HepG2 (cell line): ENCODE data around the gene USP36. TPM values are rescaled to one million over a fixed set of nuclear protein-coding genes. Genes with fewer than 3 reads are reported as not detected.

Experiments used
- ATF7 ChIP-seq, 2 experiments: fragments of 450-650 bp in 1 of 2; sonication (generic) in 1 of 2; formaldehyde crosslinking in 1 of 2; IDR thresholded peaks; 2 replicates each; pipeline versions ENCODE4 v1.4.0 to v1.6.1; 2016 to 2020; ENCODE audit warnings: antibody characterized with exemption in 1 of 2, mild to moderate bottlenecking in 1 of 2, missing genetic modification reagents in 1 of 2
- CCDC6 ChIP-seq: sonication (generic); formaldehyde crosslinking; IDR thresholded peaks from 2 replicates; pipeline ENCODE4 v1.8.1; 2022; ENCODE audit warnings: mild to moderate bottlenecking, missing genetic modification reagents, moderate library complexity
- E2F5 ChIP-seq: sonication (generic); formaldehyde crosslinking; conservative IDR thresholded peaks from 2 replicates; pipeline ENCODE4 v1.4.0; 2020; ENCODE audit warnings: missing genetic modification reagents
- EP300 ChIP-seq, 3 experiments: sonication (generic) in 1 of 3; formaldehyde crosslinking in 1 of 3; IDR thresholded peaks; 2 replicates each; pipeline versions ENCODE4 v1.5.1 to v1.6.1; 2011 to 2020; ENCODE audit warnings: low read depth in 2 of 3, low read length in 2 of 3, borderline replicate concordance in 1 of 3, improper control_type of control experiment in 1 of 3, mild to moderate bottlenecking in 1 of 3, missing genetic modification reagents in 1 of 3, moderate library complexity in 1 of 3
- FOXC1 ChIP-seq: sonication (generic); formaldehyde crosslinking; IDR thresholded peaks from 2 replicates; pipeline ENCODE4 v1.8.0; 2022; ENCODE audit warnings: mild to moderate bottlenecking, missing genetic modification reagents, borderline replicate concordance
- KDM2A ChIP-seq: sonication (generic); formaldehyde crosslinking; IDR thresholded peaks from 2 replicates; pipeline ENCODE4 v1.4.0; 2020; ENCODE audit warnings: low read depth, missing genetic modification reagents, borderline replicate concordance
- KDM4B ChIP-seq: sonication (generic); formaldehyde crosslinking; IDR thresholded peaks from 2 replicates; pipeline ENCODE4 v1.4.0; 2020; ENCODE audit warnings: missing genetic modification reagents
- MAFG ChIP-seq: sonication (generic); formaldehyde crosslinking; IDR thresholded peaks from 2 replicates; pipeline ENCODE4 v1.5.1; 2020; ENCODE audit warnings: mild to moderate bottlenecking, missing genetic modification reagents
- MATR3 ChIP-seq: sonication (generic); formaldehyde crosslinking; IDR thresholded peaks from 2 replicates; pipeline ENCODE4 v1.4.0; 2020; ENCODE audit warnings: missing genetic modification reagents
- MEIS2 ChIP-seq: sonication (generic); formaldehyde crosslinking; IDR thresholded peaks from 2 replicates; pipeline ENCODE4 v1.9.0; 2021; ENCODE audit warnings: mild to moderate bottlenecking, missing genetic modification reagents
- SAFB2 ChIP-seq: sonication (generic); formaldehyde crosslinking; IDR thresholded peaks from 2 replicates; pipeline ENCODE4 v1.5.1; 2020; ENCODE audit warnings: missing genetic modification reagents, low read depth, mild to moderate bottlenecking, borderline replicate concordance
- TBX2 ChIP-seq: sonication (generic); formaldehyde crosslinking; IDR thresholded peaks from 2 replicates; pipeline ENCODE4 v1.5.0; 2020; ENCODE audit warnings: missing genetic modification reagents, mild to moderate bottlenecking, borderline replicate concordance
- TEF ChIP-seq: sonication (generic); formaldehyde crosslinking; IDR thresholded peaks from 2 replicates; pipeline ENCODE4 v1.5.0; 2020; ENCODE audit warnings: missing genetic modification reagents
- THAP9 ChIP-seq: sonication (generic); formaldehyde crosslinking; IDR thresholded peaks from 2 replicates; pipeline ENCODE4; 2020; ENCODE audit warnings: missing genetic modification reagents, mild to moderate bottlenecking, borderline replicate concordance
- ZNF276 ChIP-seq: sonication (generic); formaldehyde crosslinking; IDR thresholded peaks from 2 replicates; pipeline ENCODE4 v1.4.0; 2020; ENCODE audit warnings: mild to moderate bottlenecking, low read depth, missing genetic modification reagents
- ZNF430 ChIP-seq: sonication (generic); formaldehyde crosslinking; IDR thresholded peaks from 2 replicates; pipeline ENCODE4 v1.9.0; 2021; ENCODE audit warnings: mild to moderate bottlenecking, missing genetic modification reagents
- ZNF460 ChIP-seq: sonication (generic); formaldehyde crosslinking; IDR thresholded peaks from 2 replicates; pipeline ENCODE4 v1.5.1; 2020; ENCODE audit warnings: missing genetic modification reagents, mild to moderate bottlenecking, borderline replicate concordance
- ZNF614 ChIP-seq: IDR thresholded peaks from 2 replicates; pipeline ENCODE4 v1.6.1; 2018; ENCODE audit warnings: missing biosample characterization, missing genetic modification reagents, inconsistent platforms, borderline replicate concordance
- ZSCAN29 ChIP-seq: sonication (generic); formaldehyde crosslinking; conservative IDR thresholded peaks from 2 replicates; pipeline ENCODE4 v1.4.0; 2020; ENCODE audit warnings: mild to moderate bottlenecking, missing genetic modification reagents
- polyA plus RNA-seq, 8 experiments: library from polyadenylated mRNA; depleted of rRNA in 3 of 8; stranded (reverse) in 7 of 8; unstranded in 1 of 8; fragments of >200 nt; fragmentation: Illumina TruSeq in 4 of 8; extraction: Trizol in 4 of 8; gene quantifications; 2 replicates each; pipeline versions ENCODE4 v1.2.1 to v1.2.3, GENCODE V29; 2011 to 2016; ENCODE audit warnings: low read depth in 4 of 8, missing spikeins in 1 of 8, mixed read lengths in 1 of 8; ENCODE audit not compliant: insufficient read depth in 1 of 8
- total RNA-seq, 5 experiments: library from RNA; depleted of rRNA; stranded (reverse); fragments of >200 nt; fragmentation: Illumina TruSeq; extraction: Trizol; gene quantifications; 2 replicates each; pipeline ENCODE4 v1.2.3, GENCODE V29; 2016; ENCODE audit warnings: low read depth in 1 of 5

Gene USP36
- total and polyA plus RNA-seq, 2 of the 13 experiments (the other 11 are each of a cell fraction or from before 2014, with no cell fraction given), result 29.6 to 45.9 TPM

GRCh38 chr17:78840780-78841611 is at the start of gene USP36 (continued):
- TF ChIP-seq THAP9 (CRISPR knock-in tag) (peak; percentile 97; the same call in 1 of the 2 replicates), ZNF460 (CRISPR knock-in tag) (peak; percentile 57; the same call in 1 of the 2 replicates), EP300 (IDR thresholded peaks at IDR 0.05; ENCODE audit: low read depth in 2 of 2, low read length in 2 of 2) (peak in 1 of 2 experiments; percentile 54; a peak in 1 of 4 replicates), EP300 (CRISPR knock-in tag; IDR thresholded peaks at IDR 0.05; ENCODE audit: borderline replicate concordance) (peak; percentile 59; the same call in 1 of the 2 replicates), MAFG (CRISPR knock-in tag) (no peak), TEF (CRISPR knock-in tag) (0 out of 2 replicates have a peak, but pooled peaks have one; percentile 33), KDM2A (CRISPR knock-in tag) (peak; percentile 97), FOXC1 (CRISPR knock-in tag) (peak; percentile 97; the same call in 1 of the 2 replicates), ZNF276 (CRISPR knock-in tag) (peak; percentile 94; the same call in 1 of the 2 replicates), KDM4B (peak; percentile 98), ZNF430 (CRISPR knock-in tag) (no peak; the same call in 1 of the 2 replicates), SAFB2 (CRISPR knock-in tag) (peak; percentile 40; the same call in 1 of the 2 replicates), ATF7 (IDR thresholded peaks at IDR 0.05) (peak; percentile 95), ATF7 (CRISPR knock-in tag; IDR thresholded peaks at IDR 0.05) (peak; percentile 99), TBX2 (CRISPR knock-in tag) (peak; percentile 97), E2F5 (CRISPR knock-in tag) (peak; percentile 64; the same call in 1 of the 2 replicates), CCDC6 (CRISPR knock-in tag) (peak; percentile 98), MATR3 (CRISPR knock-in tag) (no peak), ZSCAN29 (CRISPR knock-in tag) (peak; percentile 94), MEIS2 (CRISPR knock-in tag) (peak; percentile 94), ZNF614 (CRISPR knock-in tag) (peak; percentile 82)
